Stimulated activated CD4-positive, alpha-beta T cell treated with anti-CD3 and anti-CD28 coated beads, Interleukin-1b, Interleukin-23, amount 100 ng/mL, for 48 hours (primary cell): Measurements from ENCODE around the gene WNK3.

Experiments
- DNase-seq: peaks from one replicate; pipeline ENCODE4 v3.0.0-alpha.2; 2020

The WNK3 gene

DNA sequence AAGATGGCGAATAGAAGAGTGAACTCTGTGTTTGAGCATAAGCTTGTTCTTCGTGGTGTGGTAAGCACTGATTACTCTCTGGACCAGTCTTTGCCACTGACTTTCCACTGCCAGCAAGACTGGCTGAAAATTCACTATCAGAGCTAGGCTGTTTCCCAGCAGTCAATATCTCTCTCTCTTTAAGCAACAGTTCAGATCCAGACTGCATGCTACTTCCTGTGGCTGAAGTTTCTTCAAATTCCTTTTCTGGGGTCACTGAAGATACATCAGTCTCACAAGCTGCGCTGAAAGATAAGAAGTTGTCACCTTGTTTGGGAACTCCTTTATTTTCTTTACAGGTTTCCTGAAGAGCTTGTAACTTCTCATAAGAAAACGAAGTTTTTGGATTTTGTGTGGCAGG is 120.8 kb downstream of the WNK3 start:
- DNase-seq: no peak

DNA sequence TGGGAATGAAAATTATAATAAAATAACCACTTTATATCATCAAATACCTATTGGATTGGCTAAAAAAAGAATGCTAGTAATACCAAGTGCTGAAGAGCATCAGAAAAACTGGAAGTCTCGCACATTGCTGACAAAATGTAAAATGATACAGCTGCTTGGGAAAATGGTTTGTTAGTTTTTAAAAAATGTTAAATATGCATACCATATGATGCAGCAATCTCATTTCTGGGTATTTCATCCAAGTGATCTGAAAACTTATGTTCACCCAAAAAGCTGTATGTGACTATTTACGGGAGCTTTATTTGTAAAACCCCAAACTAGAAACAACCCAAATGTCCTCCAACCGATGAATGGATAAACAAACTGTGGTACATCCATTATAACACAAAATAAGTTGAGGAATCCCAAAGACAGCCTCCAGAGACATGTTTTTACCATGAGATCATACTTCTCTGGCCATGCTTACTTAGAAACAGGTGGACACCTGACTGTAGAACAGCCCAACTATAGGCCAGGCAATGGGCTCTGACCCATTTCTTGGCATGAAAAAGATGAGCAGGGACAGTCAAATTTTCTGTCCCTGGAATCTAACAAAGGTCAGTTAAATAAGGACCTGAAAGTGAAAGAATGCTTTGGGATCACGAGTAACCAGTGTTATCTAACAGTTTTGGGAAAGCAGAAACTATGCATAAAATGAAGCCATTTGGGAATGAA is 127.3 kb downstream of the WNK3 start:
- DNase-seq: no peak

DNA sequence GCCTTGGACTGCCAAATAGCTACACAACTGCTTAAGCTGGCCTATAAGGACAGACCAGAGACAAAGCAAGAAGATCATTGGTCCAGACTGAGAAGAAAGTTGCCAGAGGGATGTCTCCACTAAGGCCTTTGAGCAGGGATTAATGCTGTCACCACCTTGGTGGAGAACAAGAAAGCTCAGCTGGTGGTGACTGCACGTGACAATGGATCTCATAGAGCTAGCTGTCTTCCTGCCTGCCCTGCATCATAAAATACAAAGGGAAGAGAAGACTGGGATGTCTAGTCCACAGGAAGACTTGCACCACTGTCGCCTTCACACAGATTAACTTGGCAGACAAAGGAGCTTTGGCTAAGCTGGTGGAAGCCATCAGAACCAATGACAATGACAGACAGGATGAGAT is 134.3 kb downstream of the WNK3 start:
- DNase-seq: no peak

DNA sequence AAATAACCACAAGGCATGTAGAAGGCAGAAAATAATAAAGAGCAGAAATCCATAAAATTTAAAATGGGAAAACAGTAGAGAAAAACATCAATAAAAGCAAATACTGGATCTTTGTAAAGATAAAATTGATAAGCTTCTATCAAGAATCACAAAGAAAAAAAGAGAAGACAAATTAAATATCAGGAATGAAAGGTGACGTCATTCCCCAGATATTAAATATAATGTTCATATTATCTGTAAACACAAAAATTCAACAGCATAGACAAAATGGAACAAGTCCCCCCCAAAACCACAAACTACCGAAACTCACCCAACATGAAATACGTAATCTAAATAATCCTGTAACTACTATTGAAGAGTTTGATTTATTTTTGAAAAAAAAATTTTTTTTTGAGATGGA is 144.2 kb downstream of the WNK3 start:
- no peak for DNase-seq

DNA sequence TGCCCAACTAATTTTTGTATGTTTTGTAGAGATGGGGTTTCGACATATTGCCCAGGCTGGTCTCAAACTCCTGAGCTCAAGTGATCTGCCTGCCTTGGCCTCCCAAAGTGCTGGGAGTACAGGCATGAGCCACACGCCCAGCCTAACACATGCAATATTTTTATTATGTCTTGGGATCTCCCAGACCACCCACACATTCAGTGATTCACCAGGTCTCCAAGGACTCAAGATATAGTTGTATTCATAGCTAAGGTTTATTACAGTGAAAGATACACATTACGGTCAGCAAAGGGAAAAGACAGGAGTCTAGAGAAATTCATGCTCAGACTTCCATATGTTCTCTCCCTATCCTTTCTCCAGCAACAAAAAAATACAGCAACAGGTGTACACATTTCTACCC is 149.3 kb downstream of the WNK3 start:
- no peak for DNase-seq

DNA sequence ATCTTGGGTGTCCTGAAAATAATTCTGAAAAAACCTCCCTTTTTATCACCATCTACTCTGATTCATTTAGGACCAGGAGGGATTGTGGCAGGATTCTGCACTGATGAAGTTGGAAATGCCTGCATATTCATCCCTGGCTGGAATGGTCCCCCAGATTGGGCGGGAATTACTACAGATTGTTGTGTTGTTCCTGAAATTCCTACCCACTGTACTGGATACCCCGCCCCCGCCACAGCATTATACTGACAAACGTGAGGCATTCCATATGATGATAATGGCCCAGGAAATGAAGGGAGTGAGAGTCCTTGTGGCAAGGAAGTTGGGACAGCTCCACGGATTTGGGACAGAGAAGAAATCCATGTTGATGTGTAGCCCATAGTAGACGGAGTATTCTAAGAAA is 159.6 kb downstream of the WNK3 start:
- DNase-seq: no peak

DNA sequence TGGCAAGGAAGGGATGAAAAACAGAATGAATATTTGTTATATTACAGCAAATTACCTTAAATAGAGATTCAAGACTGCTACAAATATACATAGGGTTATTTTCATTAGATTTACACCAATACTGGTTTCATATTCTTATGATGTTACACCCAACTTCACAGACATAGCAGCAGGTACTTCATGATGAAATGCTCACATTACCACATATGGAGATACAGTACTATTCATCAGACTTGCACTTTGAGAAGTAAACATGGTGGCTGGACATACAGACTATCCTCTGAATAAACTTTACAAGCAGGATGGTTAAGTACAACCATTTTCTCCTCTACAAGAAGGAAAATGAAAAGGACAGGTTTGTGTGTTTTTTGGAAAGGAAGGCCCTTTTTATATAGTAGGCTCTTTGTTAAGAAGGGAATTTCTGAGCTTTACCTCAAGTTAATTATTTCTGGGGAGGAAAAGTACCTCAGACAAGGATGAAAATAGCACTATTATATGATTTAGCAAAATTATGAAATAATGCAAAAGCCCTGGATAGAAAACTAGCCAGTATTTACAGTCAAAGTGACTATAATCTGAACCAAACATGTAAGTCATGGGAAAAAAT is 162.8 kb downstream of the WNK3 start:
- DNase-seq: no peak

DNA sequence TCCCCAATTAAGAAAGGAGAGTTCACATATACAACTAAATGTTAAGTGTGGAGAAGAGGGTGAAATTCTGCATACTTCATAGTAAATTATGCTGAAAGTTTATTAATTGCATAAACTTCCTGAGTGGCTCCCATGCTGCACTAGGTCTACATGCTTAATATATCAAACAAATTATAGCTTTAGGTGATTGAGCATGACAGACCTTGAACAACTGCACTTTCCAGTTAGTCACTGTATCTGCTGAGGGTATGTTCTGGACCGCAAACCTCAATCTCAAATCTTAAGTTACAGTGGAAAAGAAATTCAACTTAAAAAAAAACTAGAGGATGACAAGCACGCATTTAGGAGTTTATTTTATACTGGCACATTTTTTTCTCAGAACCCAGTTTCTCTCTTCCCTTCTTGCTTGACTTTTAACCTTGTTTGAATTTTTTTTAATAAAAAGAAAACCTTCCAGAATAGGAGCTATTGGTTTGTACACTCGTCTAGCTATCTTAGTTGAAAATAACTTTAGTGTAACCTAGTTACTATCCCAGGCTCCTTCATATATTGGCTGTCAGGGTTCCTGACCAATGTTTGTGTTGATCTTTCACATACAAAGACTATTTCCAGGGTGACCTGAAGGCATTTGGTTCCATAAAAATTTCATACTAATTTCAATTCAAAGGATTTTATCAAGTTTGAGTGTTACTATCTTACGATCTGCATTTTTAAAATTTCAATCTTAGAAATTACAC is 164.6 kb downstream of the WNK3 start:
- DNase-seq: no peak

DNA sequence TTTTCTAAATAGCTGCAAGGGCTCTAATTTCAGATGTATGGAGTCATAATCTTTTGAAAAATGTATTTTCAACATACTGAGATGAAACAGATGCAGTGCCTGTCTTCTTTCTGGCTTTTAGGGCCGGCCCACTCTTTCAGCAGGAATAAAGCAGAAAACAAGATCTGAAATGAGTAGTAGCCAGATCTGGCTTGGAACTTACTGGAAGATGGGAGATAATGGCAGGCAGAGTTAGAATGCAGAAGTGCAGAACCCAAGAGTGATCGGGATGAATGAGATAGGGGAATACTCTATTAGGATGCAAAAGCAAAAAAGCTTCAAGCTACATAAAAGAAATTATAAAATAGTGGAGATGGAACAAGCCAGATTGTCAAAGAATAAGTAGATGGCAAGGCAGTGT is 173.4 kb downstream of the WNK3 start:
- DNase-seq: no peak

DNA sequence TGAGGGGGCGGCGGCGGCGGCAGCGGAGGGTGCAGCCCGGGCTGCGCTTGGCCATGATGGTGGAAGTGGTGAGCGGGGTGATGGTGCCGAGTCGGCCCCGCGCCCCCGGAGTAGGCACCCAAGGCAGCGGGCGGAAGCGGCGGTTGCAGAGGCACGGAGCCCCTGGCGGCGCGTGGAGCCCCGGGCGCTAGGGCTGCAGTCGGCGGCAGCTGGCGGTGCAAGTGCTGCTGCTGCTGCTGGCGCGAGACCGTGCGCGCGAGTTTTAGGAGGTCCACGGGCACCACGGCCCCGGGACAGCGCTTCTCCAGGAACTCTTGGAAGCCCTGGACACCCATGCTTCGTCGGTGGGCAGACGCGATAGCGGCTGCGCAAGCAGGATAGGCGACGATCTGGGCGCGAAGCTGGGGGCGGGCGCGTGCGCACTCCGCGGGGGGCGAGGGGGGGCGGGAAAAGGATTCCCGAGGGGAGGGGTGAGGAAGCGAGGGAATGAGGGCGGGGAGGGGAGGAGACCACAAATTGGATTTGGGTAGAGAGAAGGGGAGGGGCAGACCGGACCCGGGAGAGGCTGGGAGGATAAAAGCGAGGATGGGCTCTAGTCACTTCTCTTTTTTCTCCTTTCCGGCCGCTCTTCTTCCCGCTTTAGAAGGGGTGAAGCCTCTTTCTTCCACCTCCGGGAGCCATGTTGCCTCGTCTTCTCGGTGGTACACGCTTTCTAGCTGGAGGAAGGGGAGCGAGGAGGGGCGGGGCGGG is 174.8 kb downstream of the WNK3 start, which contains the start of gene FAM120C:
FAM120C (minus strand) TSS at position 391 of the 750 bp plus-strand sequence; CDS start at position 335, 56 bp downstream.
- peak; percentile 63 for DNase-seq

DNA sequence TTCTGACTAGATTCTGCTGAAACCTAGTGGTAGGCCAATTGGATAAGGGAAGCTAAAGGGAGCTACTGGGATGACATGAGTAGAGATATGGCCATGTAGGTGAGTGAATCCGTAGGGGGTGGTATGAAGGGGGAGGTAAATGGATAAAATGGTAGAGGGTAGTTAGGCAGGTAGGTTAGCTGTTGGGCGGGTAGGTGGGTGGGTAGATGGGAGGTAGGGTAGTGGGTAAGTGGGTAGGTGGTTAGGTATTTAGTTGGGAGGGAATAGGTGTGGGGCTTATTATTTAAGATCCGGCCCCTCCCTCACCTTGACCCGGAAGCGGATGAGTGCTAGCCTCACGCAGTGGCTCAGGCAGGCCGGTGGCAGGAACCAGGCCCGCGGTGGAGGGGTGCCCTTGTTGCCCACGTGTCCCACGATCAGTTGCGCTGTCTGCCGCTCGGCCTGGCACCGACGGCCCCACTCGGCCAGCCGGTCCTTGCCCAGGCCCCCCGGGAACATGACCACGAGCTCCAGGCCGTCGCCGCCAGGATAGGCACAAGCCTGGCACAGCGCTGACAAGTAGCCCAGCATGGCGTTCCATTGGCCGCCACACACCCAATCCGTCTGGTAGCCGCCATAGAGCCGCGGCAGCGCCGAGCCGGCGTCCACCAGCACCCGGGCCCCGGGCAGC is 175.5 kb downstream of the WNK3 start:
- DNase-seq: peak; percentile 67

DNA sequence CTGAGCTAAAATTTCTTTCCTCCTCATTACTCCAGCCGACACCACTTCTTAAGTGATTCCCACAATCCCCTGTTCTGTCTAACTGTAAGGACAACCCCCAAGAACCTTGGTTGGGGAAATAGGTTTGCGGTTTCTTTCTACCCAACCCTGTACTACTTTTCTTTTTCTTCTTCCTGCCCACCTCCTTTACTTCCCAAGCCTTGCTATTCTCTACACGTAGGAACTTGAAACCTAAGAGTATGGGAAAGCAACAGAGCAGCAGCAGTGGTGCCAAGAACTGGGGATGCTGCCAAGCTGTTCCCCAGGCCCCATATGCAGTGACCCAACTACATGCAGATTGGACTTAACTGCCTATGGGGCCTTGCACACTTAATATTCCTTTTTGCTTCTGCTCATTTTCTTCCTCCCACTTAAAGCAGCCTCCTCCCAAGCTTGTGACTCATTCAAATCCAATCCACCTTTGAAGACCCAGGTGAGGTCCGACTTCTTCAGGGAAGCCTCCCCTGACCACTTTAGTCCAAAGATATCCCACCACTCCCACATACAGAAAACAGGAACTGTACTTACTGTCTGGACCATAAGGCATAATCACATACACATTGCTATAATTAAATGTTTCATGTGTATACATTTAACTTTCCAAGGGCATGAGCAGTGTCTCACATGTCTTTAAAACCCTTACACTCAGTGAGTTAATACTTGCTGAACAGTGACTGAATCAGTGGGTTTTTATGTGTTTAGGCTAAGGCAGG is 176.5 kb downstream of the WNK3 start:
- DNase-seq: no peak

DNA sequence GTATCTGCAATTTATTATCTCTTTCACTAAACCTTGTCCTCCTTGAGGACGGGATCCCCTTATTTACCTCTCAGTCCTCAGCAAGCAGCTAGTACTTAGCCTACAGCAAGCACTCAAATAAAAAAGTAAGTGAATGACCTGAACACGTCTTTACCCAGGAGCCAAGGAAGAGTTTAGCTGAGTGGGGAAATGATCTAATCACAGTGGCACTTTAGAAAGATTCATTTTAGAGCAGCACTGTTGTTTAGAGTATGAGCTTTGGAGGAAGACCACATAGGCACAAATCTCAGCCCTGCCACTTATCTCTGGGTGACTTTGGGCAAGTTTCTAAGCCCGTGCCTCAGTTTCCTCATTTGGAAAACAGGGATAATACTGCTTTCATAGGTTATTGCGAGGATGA is 177.4 kb downstream of the WNK3 start:
- DNase-seq: no peak

DNA sequence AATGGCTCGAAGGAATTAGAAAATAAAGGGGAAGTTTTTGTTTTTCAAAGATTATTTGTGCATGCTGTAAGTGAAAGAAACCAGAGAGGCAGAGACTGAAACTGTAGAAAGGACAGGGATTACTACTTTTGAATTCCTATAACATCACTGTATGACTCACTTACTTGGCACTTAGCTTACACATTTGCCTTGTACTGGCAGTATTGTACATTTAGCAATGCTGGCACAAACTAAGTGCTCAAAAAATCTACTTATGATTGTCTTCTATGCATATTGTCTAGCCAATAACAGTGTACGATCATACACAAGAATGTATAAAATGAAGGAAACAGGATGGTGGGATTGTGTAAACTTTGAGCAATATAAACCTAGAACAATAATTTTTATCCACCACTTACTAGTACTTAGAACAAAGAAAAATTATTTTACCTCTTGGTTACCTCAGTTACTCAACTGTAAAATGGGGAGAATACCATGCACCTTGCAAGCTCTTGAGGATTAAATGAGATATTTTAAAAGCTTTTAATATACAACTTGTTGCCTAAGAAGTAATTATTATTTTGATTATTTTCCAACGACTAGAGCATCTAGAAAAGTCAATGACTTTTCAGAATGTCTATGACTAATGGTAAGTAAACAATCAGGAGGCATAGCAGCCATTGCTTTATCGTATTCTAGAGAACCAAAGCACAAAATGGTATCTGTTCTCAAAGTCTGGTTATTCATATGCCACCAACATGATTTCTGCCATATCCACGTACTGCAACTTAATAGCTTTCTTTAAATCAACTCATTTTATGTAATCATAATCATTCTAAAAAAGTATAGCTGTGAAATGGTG is 179.5 kb downstream of the WNK3 start:
- DNase-seq: no peak

DNA sequence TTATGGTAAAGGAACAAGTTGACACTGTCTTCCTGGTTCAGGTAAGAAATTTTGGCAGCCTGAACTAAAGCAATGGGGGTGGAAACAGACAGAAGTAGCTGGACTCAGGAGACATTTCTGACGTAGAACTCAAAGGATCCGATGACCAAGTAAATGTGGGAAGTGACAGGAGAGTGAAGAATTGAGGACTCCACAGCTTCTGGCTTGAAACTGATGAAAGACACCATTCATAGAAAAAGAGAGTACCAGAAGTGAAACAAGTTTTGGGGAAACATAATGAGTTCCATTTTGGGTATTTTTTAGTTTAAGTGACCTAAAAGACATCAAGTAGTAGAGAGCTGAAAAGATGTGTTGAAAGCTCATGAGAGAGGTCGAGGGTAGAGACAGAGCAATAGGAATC is 180.5 kb downstream of the WNK3 start:
- no peak for DNase-seq

DNA sequence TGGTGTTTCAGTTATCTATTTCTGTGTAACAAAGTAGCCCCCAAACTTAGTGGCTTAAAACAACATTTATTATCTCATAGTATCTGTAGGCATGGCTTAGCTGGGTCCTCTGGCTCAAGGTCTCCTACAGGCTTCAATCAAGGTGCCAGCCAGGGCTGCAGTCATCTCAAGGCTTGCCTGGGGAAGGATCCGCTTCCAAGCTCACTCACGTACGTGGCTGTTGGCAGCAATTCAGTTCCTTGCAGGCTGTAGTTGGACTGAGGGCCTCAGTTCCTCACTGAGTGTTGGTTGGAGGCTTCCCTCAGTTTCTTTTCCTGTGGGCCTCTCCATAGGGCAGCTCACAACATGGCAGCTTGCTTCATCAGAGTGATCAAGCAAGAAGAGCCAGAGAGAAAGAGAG is 184.1 kb downstream of the WNK3 start:
- no peak for DNase-seq

DNA sequence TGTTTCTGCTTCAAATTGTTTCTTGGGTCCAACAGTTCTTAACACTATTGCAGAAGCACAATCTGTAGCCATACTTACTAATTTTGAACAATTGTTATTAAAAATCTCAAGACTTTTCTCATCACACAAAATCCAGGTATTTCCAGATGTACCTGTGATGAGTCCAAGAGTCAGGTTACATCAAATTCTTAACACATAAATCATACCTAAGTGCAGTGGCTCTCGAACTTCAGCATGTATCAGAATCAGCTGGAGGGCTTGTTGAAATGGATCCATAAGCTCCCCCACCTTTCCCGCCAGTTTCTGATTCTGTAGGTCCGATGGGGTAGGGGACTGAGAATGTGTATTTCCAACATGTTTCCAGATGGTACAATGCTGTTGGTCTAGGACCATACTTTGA is 185.4 kb downstream of the WNK3 start:
- DNase-seq: no peak

DNA sequence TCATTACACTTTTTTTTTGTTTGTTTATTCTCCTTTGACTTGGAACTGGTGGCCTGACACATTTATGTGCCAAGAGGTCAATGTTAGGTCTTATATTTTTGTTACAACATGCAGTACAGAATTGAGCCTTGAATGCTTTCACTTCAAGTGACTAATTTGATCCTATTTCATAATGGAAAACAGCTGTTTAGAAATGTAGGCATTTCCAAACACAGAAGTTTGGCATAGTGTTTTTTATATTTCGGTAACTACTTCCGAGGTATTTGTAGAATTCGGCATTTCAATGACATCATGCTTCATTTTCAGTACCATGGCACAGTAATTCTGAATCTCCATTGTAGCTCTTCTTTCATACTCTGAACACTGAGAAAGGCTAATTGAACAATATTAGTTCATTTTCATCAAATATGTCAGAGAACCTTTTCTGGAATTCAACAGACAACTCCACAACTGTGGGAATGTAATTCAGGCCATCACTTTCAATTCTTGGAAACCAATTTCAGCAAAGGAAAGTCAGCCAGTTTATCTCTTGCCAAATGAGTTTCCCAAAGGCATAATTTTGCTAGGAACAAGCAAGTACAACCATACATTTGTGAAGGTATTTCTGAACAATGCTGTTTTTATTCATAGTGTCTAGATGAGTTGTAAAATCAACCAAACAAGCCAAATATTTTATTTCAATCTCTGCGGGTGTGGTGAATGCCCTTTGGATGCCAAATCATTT is 186.2 kb downstream of the WNK3 start:
- DNase-seq: no peak

DNA sequence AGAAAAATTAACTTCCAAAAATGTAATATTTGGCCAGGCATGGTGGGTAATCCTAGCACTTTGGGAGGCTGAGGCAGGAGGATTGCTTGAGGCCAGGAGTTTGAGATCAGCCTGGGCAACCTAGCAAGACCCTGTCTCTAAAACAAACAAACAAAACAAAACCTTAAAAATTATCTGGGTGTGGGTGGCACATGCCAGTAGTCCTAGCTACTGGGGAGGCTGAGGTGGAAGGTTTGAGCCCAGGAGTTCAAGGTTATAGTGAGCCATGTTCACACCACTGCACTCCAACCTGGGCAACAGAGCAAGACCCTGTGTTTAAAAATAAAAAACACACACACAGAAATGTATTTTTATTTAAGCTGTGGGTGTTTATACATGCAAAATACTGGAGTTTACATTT is 186.8 kb downstream of the WNK3 start:
- DNase-seq: no peak

DNA sequence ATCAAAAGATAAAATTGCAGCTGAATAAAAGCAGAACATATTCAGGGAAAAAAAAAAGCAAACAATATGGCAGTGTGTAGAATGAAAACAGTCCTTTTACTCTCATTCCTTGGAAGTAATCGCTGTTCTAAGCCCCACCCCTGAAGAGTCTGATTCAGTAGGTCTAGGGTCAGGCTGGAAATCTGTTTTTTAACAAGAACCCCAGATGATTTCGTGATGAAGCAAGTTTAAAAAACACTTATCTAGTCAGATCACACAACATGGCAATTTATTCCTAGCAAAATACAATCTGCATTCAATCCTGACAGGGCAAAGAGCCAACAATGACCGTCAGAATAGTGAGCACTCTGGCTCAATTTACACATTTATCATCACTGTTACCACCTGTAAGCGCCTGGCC is 190.9 kb downstream of the WNK3 start:
- DNase-seq: no peak
